ENCODE measurements around the gene SMIM5.

DNA sequence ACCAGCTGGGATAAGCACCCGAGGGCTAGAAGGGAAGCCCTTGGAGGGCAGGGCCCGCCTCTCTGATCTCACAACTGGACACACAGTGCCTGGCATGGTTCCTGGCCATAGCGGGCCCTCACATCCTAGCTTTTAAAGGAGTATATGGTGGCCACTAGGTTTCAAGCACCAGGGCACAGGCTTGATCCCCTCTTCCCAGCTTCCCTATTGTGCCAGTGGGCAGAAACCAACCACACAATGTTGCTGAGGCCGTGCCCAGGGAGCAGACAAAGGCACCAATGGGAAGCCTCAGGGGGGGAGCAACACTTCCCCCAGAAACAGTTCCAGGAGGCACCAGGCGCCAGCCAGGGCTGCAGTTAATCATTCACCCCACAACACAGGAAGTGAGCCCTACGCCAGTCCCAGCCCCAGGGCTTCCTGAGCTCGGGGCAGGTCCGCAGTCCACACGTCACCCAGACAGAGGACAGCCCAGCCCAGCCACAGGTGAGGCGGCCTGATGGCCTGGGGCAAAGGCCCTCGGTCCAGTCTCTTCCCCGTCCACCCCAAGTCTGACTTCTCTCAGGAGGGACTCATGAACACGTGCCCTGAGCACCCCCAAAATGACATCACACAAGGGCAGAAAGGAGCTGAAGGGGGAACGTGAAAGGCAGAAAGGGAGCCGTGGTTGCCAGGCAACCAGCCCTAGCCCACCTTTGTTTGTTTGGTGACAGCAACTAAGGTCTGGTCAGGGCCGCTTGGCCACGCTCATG, 12.8 kb downstream of the SMIM5 start:
- TF ChIP-seq POLR2A (IDR thresholded peaks at IDR 0.05; ENCODE audit: low read length) (no peak), GATA1 (IDR thresholded peaks at IDR 0.05; ENCODE audit: low read depth, low read length) (no peak)
